ENCODE data around the gene LYPD5. TPM values are rescaled to one million over a fixed set of nuclear protein-coding genes. Genes with fewer than 3 reads are reported as not detected.

Gene LYPD5
- total and polyA plus RNA-seq, 7 donors = 0.60 to 10.6 (median 2.0) TPM

DNA sequence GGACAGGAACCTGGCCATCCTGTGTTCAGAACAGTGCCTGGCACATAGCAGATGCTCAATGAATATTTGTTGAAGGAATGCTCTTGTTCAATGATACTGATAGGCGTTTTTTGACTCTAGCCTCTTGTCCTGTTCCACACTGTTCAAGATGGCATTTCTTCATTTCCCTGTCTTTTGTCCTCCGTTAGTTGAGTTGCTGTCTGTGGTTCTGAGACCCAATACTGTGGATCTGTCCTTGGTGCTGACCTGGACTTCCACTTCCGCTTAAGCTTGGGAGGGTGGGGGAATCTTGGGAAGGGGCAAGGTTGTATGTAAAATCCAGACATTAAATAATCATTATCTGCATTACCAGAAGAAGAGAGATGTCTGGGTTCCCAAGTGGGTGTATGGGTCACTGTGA, 13.2 kb downstream of the LYPD5 start:
- intact Hi-C loops (cut with DNase I) = no loop called here
- WGBS, 2 donors = 5 to 9% methylated on average over 3 of the region's 3 CpGs

GRCh38 chr19:43786665-43787064, 15.6 kb downstream of the LYPD5 start:
- H3K27me3 ChIP-seq = peaks cover 0 to 21% (median 6%) of the 10 kb centered on the region in 3 donors
- H3K4me1 ChIP-seq = peaks cover 0 to 13% (median 8%) of the 10 kb centered on the region in 4 donors
- no peak overlapping the region for H3K27ac ChIP-seq
- intact Hi-C loops (cut with DNase I) = no loop called here
- WGBS, 2 donors = 22 to 50% methylated on average over 1 of the region's 1 CpG
- TF ChIP-seq POLR2A (IDR thresholded peaks at IDR 0.05) (no peak), POLR2AphosphoS5 (IDR thresholded peaks at IDR 0.05) (peak in 1 of 4 donors; percentile 34), EP300 (IDR thresholded peaks at IDR 0.05) (no peak), CTCF (IDR thresholded peaks at IDR 0.05) (no peak)
- no peaks in the 10 kb centered on the region for H3K36me3 ChIP-seq
- H3K9me3 ChIP-seq = no peaks in the 10 kb centered on the region
- DNase-seq = no peak
- H3K4me3 ChIP-seq = no peak overlapping the region

More for the DNA sequence above, 13.2 kb downstream of the LYPD5 start:
- Histone ChIP-seq H3K27me3 (peaks cover 0 to 16% (median 0%) of the 10 kb centered on the region in 3 donors), H3K9me3 (no peaks in the 10 kb centered on the region), H3K36me3 (no peaks in the 10 kb centered on the region), H3K27ac (no peak overlapping the region), H3K4me3 (no peak overlapping the region), H3K4me1 (peaks cover 0 to 13% (median 8%) of the 10 kb centered on the region in 4 donors)
- TF ChIP-seq POLR2AphosphoS5 (IDR thresholded peaks at IDR 0.05) (no peak), POLR2A (IDR thresholded peaks at IDR 0.05) (no peak), EP300 (IDR thresholded peaks at IDR 0.05) (no peak), CTCF (IDR thresholded peaks at IDR 0.05) (no peak)
- no peak for DNase-seq

GRCh38 chr19:43784981-43785808, 17.1 kb downstream of the LYPD5 start:
- intact Hi-C loops (cut with DNase I) = loop anchor here (1.0 kb wide), 1 partner anchor 40 kb away; no protein-coding TSS in a partner anchor
- Histone ChIP-seq H3K4me3 (no peak overlapping the region), H3K27me3 (peaks cover 2 to 33% (median 13%) of the 10 kb centered on the region in 3 donors), H3K36me3 (no peaks in the 10 kb centered on the region), H3K9me3 (no peaks in the 10 kb centered on the region), H3K4me1 (peaks cover 0 to 13% (median 8%) of the 10 kb centered on the region in 4 donors), H3K27ac (peak overlapping the region in 2 of 4 donors; percentile 42)
- 6 to 19% methylated on average over 10 of the region's 10 CpGs for WGBS, 2 donors
- no peak for DNase-seq
- peak; percentile 84 to 97 (median 94) for TF ChIP-seq CTCF (IDR thresholded peaks at IDR 0.05)
- TF ChIP-seq EP300 (IDR thresholded peaks at IDR 0.05) = no peak
- no peak for TF ChIP-seq POLR2A (IDR thresholded peaks at IDR 0.05)
- TF ChIP-seq POLR2AphosphoS5 (IDR thresholded peaks at IDR 0.05) = no peak

DNA sequence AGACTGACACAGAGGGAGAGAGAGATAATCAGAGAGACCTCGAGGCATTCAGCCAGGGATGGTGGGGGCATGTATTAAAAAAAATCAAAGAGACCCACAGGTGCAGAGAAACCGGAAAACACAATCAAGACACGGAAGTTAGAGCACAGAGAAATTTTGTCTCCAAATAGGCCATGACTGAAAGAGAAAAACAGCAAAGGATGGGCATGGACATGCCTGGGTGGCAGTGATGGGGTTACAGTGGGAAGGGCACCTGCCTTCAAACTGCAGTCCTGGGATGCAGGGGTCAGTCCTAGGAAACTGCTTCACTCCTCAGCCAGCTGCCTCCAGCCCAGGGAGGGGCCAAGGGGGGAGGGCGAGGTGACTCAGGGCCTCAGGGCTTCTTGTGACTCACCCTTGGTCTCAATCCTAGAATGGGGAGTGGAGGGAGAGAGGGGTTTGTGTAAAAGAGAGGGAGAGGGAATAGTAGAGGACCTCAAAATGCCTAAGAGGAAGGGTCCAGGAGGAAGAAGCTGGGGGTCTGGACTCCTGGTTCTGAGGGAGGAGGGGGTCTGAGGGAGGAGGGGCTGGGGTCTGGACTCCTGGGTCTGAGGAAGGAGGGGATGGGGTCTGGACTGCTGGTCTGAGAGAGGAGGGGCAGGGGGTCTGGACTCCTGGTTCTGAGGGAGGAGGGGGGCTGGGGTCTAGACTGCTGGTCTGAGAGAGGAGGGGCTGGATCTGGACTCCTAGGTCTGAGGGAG, 17.8 kb downstream of the LYPD5 start:
- Histone ChIP-seq H3K27me3 (peaks cover 2 to 33% (median 13%) of the 10 kb centered on the region in 3 donors), H3K4me1 (peaks cover 0 to 13% (median 8%) of the 10 kb centered on the region in 4 donors), H3K9me3 (no peaks in the 10 kb centered on the region), H3K4me3 (no peak overlapping the region), H3K27ac (peak overlapping the region in 2 of 4 donors; percentile 42), H3K36me3 (no peaks in the 10 kb centered on the region)
- no peak for TF ChIP-seq CTCF (IDR thresholded peaks at IDR 0.05)
- TF ChIP-seq POLR2A (IDR thresholded peaks at IDR 0.05) = no peak
- TF ChIP-seq EP300 (IDR thresholded peaks at IDR 0.05) = no peak
- no peak for TF ChIP-seq POLR2AphosphoS5 (IDR thresholded peaks at IDR 0.05)
- DNase-seq = no peak
- WGBS, 2 donors = 20 to 41% methylated on average over 4 of the region's 4 CpGs
- intact Hi-C loops (cut with DNase I) = no loop called here

Data from sigmoid colon (tissue), 7 donors.